RWPE2 (cell line): ENCODE measurements around the gene UBE3B.
"Not testable (repeated sequence)": the region's sequence is repeated elsewhere in the genome, so short reads cannot be mapped to it uniquely, and the experiment has no call there.

ENCODE experiments used
- ATAC-seq: fragments of 200-7000 bp; cut with Tn5 transposase; 3 replicates; pipeline ENCODE4 v1.9.1; 2021; ENCODE audit warnings: low read depth
- DNase-seq: peaks from one replicate; pipeline ENCODE4 v3.0.0-alpha.2; 2020; ENCODE audit warnings: low spot score
- H3K27ac ChIP-seq: fragments of 450-650 bp; 2 replicates; pipeline ENCODE4 v1.5.1; 2017; ENCODE audit warnings: mild to moderate bottlenecking; ENCODE audit not compliant: poor library complexity, severe bottlenecking
- H3K27me3 ChIP-seq: fragments of 250-450 bp; sonication (Bioruptor Pico); 2 replicates; pipeline ENCODE4 v1.5.1; 2021; ENCODE audit warnings: mild to moderate bottlenecking, moderate library complexity; ENCODE audit not compliant: insufficient read depth, poor library complexity, severe bottlenecking
- H3K36me3 ChIP-seq: fragments of 250-450 bp; sonication (Bioruptor Pico); 2 replicates; pipeline ENCODE4 v1.5.1; 2020; ENCODE audit warnings: low read depth, mild to moderate bottlenecking, moderate library complexity
- H3K4me1 ChIP-seq: fragments of 250-450 bp; sonication (Bioruptor Pico); 2 replicates; pipeline ENCODE4 v1.5.1; 2021; ENCODE audit warnings: mild to moderate bottlenecking, moderate library complexity; ENCODE audit not compliant: insufficient read depth, poor library complexity, severe bottlenecking
- H3K4me3 ChIP-seq: fragments of 250-450 bp; sonication (Bioruptor Pico); 2 replicates; pipeline ENCODE4 v1.5.1; 2021; ENCODE audit warnings: mild to moderate bottlenecking, moderate library complexity; ENCODE audit not compliant: severe bottlenecking
- H3K9me3 ChIP-seq: fragments of 250-450 bp; sonication (Bioruptor Pico); 2 replicates; pipeline ENCODE4 v1.5.1; 2021; ENCODE audit warnings: mild to moderate bottlenecking, moderate library complexity; ENCODE audit not compliant: severe bottlenecking
- CTCF ChIP-seq: fragments of 450-650 bp; IDR thresholded peaks from one replicate; pipeline ENCODE4 v1.5.1; 2017; ENCODE audit warnings: mild to moderate bottlenecking, moderate library complexity; ENCODE audit not compliant: poor library complexity, severe bottlenecking

Gene UBE3B

GRCh38 chr12:109477185-109477962 lies at the start of gene UBE3B, which contains the start of gene KCTD10:
UBE3B (plus strand) TSS chr12:109477634; CDS start chr12:109483552, 5,918 bp downstream.
KCTD10 (minus strand) TSS chr12:109477300; CDS start chr12:109477262, 38 bp downstream.
- no peak for TF ChIP-seq CTCF

GRCh38 chr12:109428037-109428629 lies 49.3 kb upstream of the UBE3B start:
- ATAC-seq, result peak; percentile 78
- peak; percentile 93 for TF ChIP-seq CTCF
- Histone ChIP-seq H3K4me3 (no peak overlapping the region), H3K27me3 (no peaks in the 10 kb centered on the region), H3K27ac (no peak overlapping the region), H3K36me3 (no peaks in the 10 kb centered on the region), H3K9me3 (no peaks in the 10 kb centered on the region), H3K4me1 (no peaks in the 10 kb centered on the region)
- DNase-seq, result no peak

More at GRCh38 chr12:109477185-109477962, at the start of gene UBE3B, which contains the start of gene KCTD10:
- H3K4me3 ChIP-seq, result peak within 1 kb of the TSS; percentile 89
- peak within 1 kb of the TSS; percentile 57 for H3K27ac ChIP-seq
- peaks cover 18% of the 10 kb centered on the region for H3K4me1 ChIP-seq
- H3K9me3 ChIP-seq, result no peaks in the 10 kb centered on the region
- no peaks in the 10 kb centered on the region for H3K27me3 ChIP-seq
- peak; percentile 81 for DNase-seq
- ATAC-seq, result peak; percentile 93
- peaks cover 31% of the 10 kb centered on the region for H3K36me3 ChIP-seq

GRCh38 chr12:109428804-109429203 lies 48.6 kb upstream of the UBE3B start:
- DNase-seq, H3K9me3 ChIP-seq, ATAC-seq, H3K4me3 ChIP-seq, H3K27ac ChIP-seq, H3K4me1 ChIP-seq, H3K36me3 ChIP-seq, H3K27me3 ChIP-seq: not testable (repeated sequence)

GRCh38 chr12:109430244-109430643 lies 47.2 kb upstream of the UBE3B start:
- Histone ChIP-seq H3K4me3 (no peak overlapping the region), H3K9me3 (no peaks in the 10 kb centered on the region), H3K27ac (no peak overlapping the region), H3K27me3 (no peaks in the 10 kb centered on the region), H3K4me1 (no peaks in the 10 kb centered on the region), H3K36me3 (no peaks in the 10 kb centered on the region)
- ATAC-seq (no peak), DNase-seq (no peak)
- no peak for TF ChIP-seq CTCF

- ATAC-seq (peak; percentile 65), DNase-seq (no peak)
- Histone ChIP-seq H3K27ac (peak overlapping the region; percentile 14), H3K27me3 (no peaks in the 10 kb centered on the region), H3K4me3 (no peak overlapping the region), H3K36me3 (no peaks in the 10 kb centered on the region), H3K9me3 (no peaks in the 10 kb centered on the region), H3K4me1 (no peaks in the 10 kb centered on the region)
- TF ChIP-seq CTCF, result no peak
Measured at GRCh38 chr12:109432431-109432830, 45.0 kb upstream of the UBE3B start.
